Endothelial cell of umbilical vein (primary cell): ENCODE data around the gene ARHGAP21. TPM values are rescaled to one million over a fixed set of nuclear protein-coding genes. Genes with fewer than 3 reads are reported as not detected.

Experiments
- BruUV-seq: library from RNA; stranded (reverse); fragments of 400-500 nt; replicated peaks from 2 replicates; lab custom pipeline; 2021; lab: Mats Ljungman, UMichigan
- CTCF ChIA-PET: fragments of 300-600, 350-600 bp; sonication (Branson Sonifier 250); formaldehyde crosslinking; loops from one replicate; lab custom pipeline; 2021; ENCODE audit warnings: antibody characterized with exemption, inconsistent platforms; lab: Charles Lee
- POLR2A ChIA-PET: fragments of 300-600, 350-600 bp; sonication (Branson Sonifier 250); formaldehyde crosslinking; loops from one replicate; lab custom pipeline; 2021; ENCODE audit warnings: antibody characterized with exemption, inconsistent platforms; lab: Charles Lee
- DNase-seq: peaks from one replicate; pipeline ENCODE4 v3.0.0-alpha.2; 2011; ENCODE audit warnings: low read depth, low spot score
- FAIRE-seq: peaks from 2 replicates; lab custom pipeline; 2011; peaks lifted over from hg19 to GRCh38; lab: Jason Lieb, UNC
- H2AFZ ChIP-seq: 2 replicates; pipeline ENCODE4 v1.6.0; 2012; ENCODE audit warnings: low read depth, low read length, control low read depth, inconsistent platforms
- H3K27ac ChIP-seq: 2 replicates; pipeline ENCODE4 v1.5.1; 2011; ENCODE audit warnings: low read depth, mild to moderate bottlenecking, control low read depth, low read length, moderate library complexity; ENCODE audit not compliant: insufficient read depth
- H3K27me3 ChIP-seq, 2 experiments: 2 replicates each; pipeline versions ENCODE4 v1.6.0 to v1.6.1; 2011; ENCODE audit warnings: low read length in 2 of 2, mixed read lengths in 1 of 2; ENCODE audit not compliant: control insufficient read depth in 2 of 2, insufficient read depth in 2 of 2
- H3K36me3 ChIP-seq, 2 experiments: 2 replicates in 1 of 2; 3 replicates in 1 of 2; pipeline ENCODE4 v1.5.1; 2011; ENCODE audit warnings: low read length in 2 of 2, mild to moderate bottlenecking in 1 of 2, moderate library complexity in 1 of 2; ENCODE audit not compliant: control insufficient read depth in 2 of 2, insufficient read depth in 2 of 2; ENCODE audit errors: extremely low read depth in 1 of 2
- H3K4me1 ChIP-seq: 3 replicates; pipeline ENCODE4 v1.5.1; 2011; ENCODE audit warnings: mild to moderate bottlenecking, low read length; ENCODE audit not compliant: control insufficient read depth, insufficient read depth; ENCODE audit errors: extremely low read depth
- H3K4me2 ChIP-seq: 2 replicates; pipeline ENCODE4 v1.6.1; 2011; ENCODE audit warnings: low read length, control low read depth, mixed read lengths; ENCODE audit not compliant: insufficient read depth
- H3K4me3 ChIP-seq, 3 experiments: fragments of 200-600 bp in 1 of 3; sonication (generic), shearing (Covaris generic) in 1 of 3; replicated peaks in 1 of 3; 2 replicates each; pipeline ENCODE4 v1.5.1; 2011 to 2016; ENCODE audit warnings: control low read depth in 3 of 3, low read length in 3 of 3, mild to moderate bottlenecking in 2 of 3, inconsistent platforms in 1 of 3, low read depth in 1 of 3, moderate library complexity in 1 of 3; ENCODE audit not compliant: insufficient read depth in 1 of 3
- H3K79me2 ChIP-seq: 2 replicates; pipeline ENCODE4 v1.6.0; 2012; ENCODE audit warnings: low read length, inconsistent platforms; ENCODE audit not compliant: control insufficient read depth, insufficient read depth
- H3K9ac ChIP-seq: replicated peaks from 2 replicates; pipeline ENCODE3; 2011; ENCODE audit warnings: low read length, control low read depth; ENCODE audit not compliant: insufficient read depth; ENCODE audit errors: extremely low read depth
- H3K9me1 ChIP-seq: replicated peaks from 3 replicates; pipeline ENCODE4 v1.6.0; 2011; ENCODE audit warnings: mild to moderate bottlenecking, low read length; ENCODE audit not compliant: control insufficient read depth, insufficient read depth; ENCODE audit errors: extremely low read depth
- H3K9me3 ChIP-seq: replicated peaks from 2 replicates; pipeline ENCODE4 v1.5.1; 2012; ENCODE audit warnings: low read length, inconsistent platforms; ENCODE audit not compliant: control insufficient read depth, insufficient read depth
- H4K20me1 ChIP-seq: replicated peaks from 2 replicates; pipeline ENCODE3; 2011; ENCODE audit warnings: mild to moderate bottlenecking, low read length; ENCODE audit not compliant: control insufficient read depth, insufficient read depth; ENCODE audit errors: extremely low read depth
- CTCF ChIP-seq, 2 donors: IDR thresholded peaks; 1 replicate in 1 of 2; 2 replicates in 1 of 2; pipeline ENCODE4 v1.5.1; 2011; ENCODE audit warnings: low read length in 2 of 2, mild to moderate bottlenecking in 2 of 2, moderate library complexity in 2 of 2, control low read depth in 1 of 2, inconsistent platforms in 1 of 2, low read depth in 1 of 2; ENCODE audit not compliant: insufficient read depth in 1 of 2; ENCODE audit errors: extremely low read depth in 1 of 2
- EZH2 ChIP-seq: IDR thresholded peaks from 2 replicates; pipeline ENCODE4 v1.6.1; 2012; ENCODE audit warnings: borderline replicate concordance, low read depth, mild to moderate bottlenecking, moderate library complexity, low read length, inconsistent platforms; ENCODE audit not compliant: severe bottlenecking
- FOS ChIP-seq: IDR thresholded peaks from 2 replicates; pipeline ENCODE4 v1.6.1; 2011; ENCODE audit warnings: mild to moderate bottlenecking, low read length, moderate library complexity, borderline replicate concordance; ENCODE audit not compliant: insufficient read depth
- GATA2 ChIP-seq: IDR thresholded peaks from 2 replicates; pipeline ENCODE4 v1.7.0; 2011; ENCODE audit warnings: low read depth, mild to moderate bottlenecking, moderate library complexity, mixed read lengths, low read length; ENCODE audit not compliant: insufficient read length, insufficient read depth
- JUN ChIP-seq: IDR thresholded peaks from 2 replicates; pipeline ENCODE4 v1.6.1; 2011; ENCODE audit warnings: borderline replicate concordance, low read depth; ENCODE audit not compliant: insufficient read length, insufficient read depth
- MYC ChIP-seq: IDR thresholded peaks from one replicate; pipeline ENCODE4 v1.6.1; 2011; ENCODE audit warnings: mild to moderate bottlenecking, low read depth, low read length
- POLR2A ChIP-seq: IDR thresholded peaks from 2 replicates; pipeline ENCODE4 v1.6.1; 2012; ENCODE audit warnings: low read depth, mild to moderate bottlenecking, control low read depth, low read length
- POLR2AphosphoS5 ChIP-seq: IDR thresholded peaks from 2 replicates; pipeline ENCODE4 v1.6.1; 2012; ENCODE audit warnings: low read depth, mild to moderate bottlenecking, control low read depth, low read length, moderate library complexity; ENCODE audit not compliant: insufficient read depth
- dilution Hi-C: fragments of 300-500 bp; cut with MboI; formaldehyde crosslinking; loops from one replicate; pipeline ENCODE4 v1.15.0; 2019; ENCODE audit warnings: low sequenced_read_pairs; ENCODE audit not compliant: extremely low pct_ligation_motif_present
- intact Hi-C: fragments of 100-400 bp; cut with micrococcal nuclease; formaldehyde crosslinking; loops from one replicate; pipeline ENCODE4 v1.10.0; 2022
- polyA plus RNA-seq, 4 experiments: library from polyadenylated mRNA; depleted of rRNA in 3 of 4; stranded (reverse) in 3 of 4; unstranded in 1 of 4; fragments of >200 nt; gene quantifications; 2 replicates each; pipeline versions ENCODE4 v1.2.1 to v1.2.3, GENCODE V29; 2011 to 2012; ENCODE audit warnings: missing spikeins in 1 of 4
- total RNA-seq: library from RNA; stranded (reverse); gene quantifications from 2 replicates; pipeline ENCODE4 v1.2.3, GENCODE V29; 2021
- TF ChIP-seq, protein P1 (sequence below): IDR thresholded peaks from 2 replicates; pipeline ENCODE4 v1.6.1; 2011; ENCODE audit not compliant: insufficient read depth, insufficient read length

ARHGAP21 gene
- total and polyA plus RNA-seq, 2 donors (not counting 3 experiments of a cell fraction or from before 2014, with no cell fraction given), result 29.5 to 97.8 TPM

- POLR2A ChIA-PET, result no interaction called here
- DNase-seq (no peak), FAIRE-seq (peak; percentile 42)
- H3K27ac ChIP-seq, result no peak overlapping the region
- H3K9me1 ChIP-seq, result no peaks in the 10 kb centered on the region
- no peaks in the 10 kb centered on the region for H3K27me3 ChIP-seq
- H3K9me3 ChIP-seq, result no peaks in the 10 kb centered on the region
- BruUV-seq, result no TSS peak
- H3K4me3 ChIP-seq, result no peak overlapping the region
- H3K79me2 ChIP-seq, result peaks cover 97% of the 10 kb centered on the region
- no peak overlapping the region for H2AFZ ChIP-seq
- TF ChIP-seq, protein P1, sequence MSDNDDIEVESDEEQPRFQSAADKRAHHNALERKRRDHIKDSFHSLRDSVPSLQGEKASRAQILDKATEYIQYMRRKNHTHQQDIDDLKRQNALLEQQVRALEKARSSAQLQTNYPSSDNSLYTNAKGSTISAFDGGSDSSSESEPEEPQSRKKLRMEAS, result no peak
- no peak for TF ChIP-seq JUN
- no peak for TF ChIP-seq FOS
- TF ChIP-seq MYC, result no peak
- TF ChIP-seq POLR2A, result no peak
- TF ChIP-seq EZH2, result no peak
- no peak for TF ChIP-seq CTCF (IDR thresholded peaks at IDR 0.05; ENCODE audit: extremely low read depth in 1 of 2, insufficient read depth in 1 of 2, low read depth in 1 of 2, low read length in 2 of 2)
- no peak for TF ChIP-seq POLR2AphosphoS5
- no peak for TF ChIP-seq GATA2
- CTCF ChIA-PET, result no interaction called here
- intact Hi-C loops (no loop called here), dilution Hi-C loops (no loop called here)
- H3K36me3 ChIP-seq, result no peaks in the 10 kb centered on the region
- peaks cover 8% of the 10 kb centered on the region for H4K20me1 ChIP-seq
- peaks cover 18% of the 10 kb centered on the region for H3K4me1 ChIP-seq
- H3K4me2 ChIP-seq, result no peak overlapping the region
- no peak overlapping the region for H3K9ac ChIP-seq
These were observed 44.9 kb downstream of the ARHGAP21 start for GRCh38 chr10:24678757-24679156.
